NCI-H2029 treated with DMSO at 0.1 percent for 48 hours (cell line): ENCODE results near the gene CHD5.

Source experiments
- DNase-seq: peaks from one replicate; lab custom pipeline; 2025; lab: John Stamatoyannopoulos, UW

The CHD5 gene

GRCh38 chr1:6154525-6155319 lies 25.4 kb downstream of the CHD5 start:
- no peak for DNase-seq

- DNase-seq, result no peak
These were observed 27.2 kb downstream of the CHD5 start for GRCh38 chr1:6152882-6153281.

- no peak for DNase-seq
These were observed 27.9 kb downstream of the CHD5 start for GRCh38 chr1:6152181-6152580.

- no peak for DNase-seq
These were observed 28.8 kb downstream of the CHD5 start for GRCh38 chr1:6151291-6151822.

GRCh38 chr1:6150006-6150938 lies 29.8 kb downstream of the CHD5 start:
- no peak for DNase-seq

- no peak for DNase-seq
These were observed 30.5 kb downstream of the CHD5 start for GRCh38 chr1:6149597-6149996.

GRCh38 chr1:6148497-6149241 lies 31.5 kb downstream of the CHD5 start:
- no peak for DNase-seq

- no peak for DNase-seq
These were observed 34.2 kb downstream of the CHD5 start for GRCh38 chr1:6145864-6146410.

GRCh38 chr1:6145396-6145750 lies 34.7 kb downstream of the CHD5 start:
- DNase-seq, result no peak

- no peak for DNase-seq
These were observed 35.3 kb downstream of the CHD5 start for GRCh38 chr1:6144647-6145395.

- no peak for DNase-seq
These were observed 35.9 kb downstream of the CHD5 start for GRCh38 chr1:6144175-6144574.

DNA sequence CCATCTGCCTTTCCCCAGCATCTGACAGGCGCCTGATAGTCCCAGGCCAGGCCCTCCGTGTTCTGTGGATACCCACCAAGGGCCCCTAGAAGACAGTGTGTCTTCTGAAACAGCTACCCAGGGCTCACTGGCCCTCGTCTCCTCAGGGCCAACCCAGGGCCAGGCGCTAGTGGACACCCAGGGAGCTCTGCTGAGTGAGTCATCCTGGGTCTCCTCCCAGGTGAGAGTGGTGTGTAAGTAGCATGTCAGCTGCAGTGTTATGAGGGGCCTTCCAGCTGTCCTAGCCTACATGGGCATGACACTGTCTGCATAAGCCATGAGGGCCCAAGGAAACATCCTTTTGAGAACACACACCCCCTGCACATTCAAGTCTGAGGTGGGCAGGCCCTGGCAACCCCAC lies 36.7 kb downstream of the CHD5 start:
- DNase-seq, result no peak

DNA sequence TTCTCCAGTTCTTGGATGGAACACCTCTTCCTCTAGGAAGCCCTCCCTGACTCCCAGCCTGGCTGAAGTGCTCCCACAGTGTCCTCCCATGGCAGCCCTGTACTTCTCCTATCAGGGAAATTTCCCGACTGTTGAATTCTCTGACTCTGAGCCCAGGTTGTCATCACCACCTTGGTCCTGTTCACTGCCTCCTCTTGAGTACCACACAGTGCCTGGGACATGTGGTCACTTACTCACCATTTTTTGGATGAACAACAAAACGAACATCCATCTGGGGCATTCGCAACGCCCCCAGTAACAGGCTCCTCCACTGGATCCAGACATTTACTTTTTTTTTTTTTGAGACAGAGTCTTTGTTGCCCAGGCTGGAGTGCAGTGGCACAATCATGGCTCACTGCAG lies 37.4 kb downstream of the CHD5 start:
- DNase-seq, result no peak

- no peak for DNase-seq
These were observed 38.0 kb downstream of the CHD5 start for GRCh38 chr1:6142036-6142621.

DNA sequence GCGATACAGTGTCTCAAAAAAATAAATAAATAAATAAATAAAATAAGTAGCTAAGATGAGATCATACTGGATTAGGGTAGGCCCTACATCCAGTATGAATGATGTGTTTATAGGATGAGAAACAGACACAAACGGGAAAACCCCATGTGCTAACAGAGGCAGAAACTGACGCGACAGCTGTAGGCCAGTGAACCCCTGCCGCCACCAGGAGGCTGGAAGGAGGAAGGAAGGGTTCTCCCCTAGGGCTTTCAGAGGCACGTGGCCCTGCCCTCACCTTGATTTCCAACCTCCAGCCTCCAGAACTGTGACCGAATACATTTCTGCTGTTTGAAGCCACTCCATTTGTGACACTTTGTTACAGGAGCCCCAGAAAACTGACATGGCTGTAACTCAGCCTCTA lies 38.5 kb downstream of the CHD5 start:
- no peak for DNase-seq

DNA sequence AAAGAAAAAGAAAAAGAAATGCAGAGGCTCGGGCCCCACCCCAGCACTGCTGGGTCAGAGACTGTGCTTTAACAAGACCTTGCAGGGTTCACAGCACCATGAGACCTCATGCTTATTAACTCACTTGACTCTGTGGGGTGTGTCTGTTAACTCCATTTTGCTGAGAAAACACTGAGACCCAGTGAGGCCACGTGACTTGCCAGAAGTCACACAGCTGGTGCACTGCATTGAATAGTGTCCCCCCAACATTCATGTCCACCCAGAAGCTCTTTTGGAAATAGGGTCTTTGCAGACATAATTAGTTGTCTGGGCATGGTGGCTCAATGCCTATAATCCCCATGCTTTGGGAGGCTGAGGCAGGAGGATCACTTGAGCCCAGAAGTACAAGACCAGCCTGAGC lies 39.7 kb downstream of the CHD5 start:
- DNase-seq, result no peak

- DNase-seq, result no peak
These were observed 42.4 kb downstream of the CHD5 start for GRCh38 chr1:6137758-6138157.

DNA sequence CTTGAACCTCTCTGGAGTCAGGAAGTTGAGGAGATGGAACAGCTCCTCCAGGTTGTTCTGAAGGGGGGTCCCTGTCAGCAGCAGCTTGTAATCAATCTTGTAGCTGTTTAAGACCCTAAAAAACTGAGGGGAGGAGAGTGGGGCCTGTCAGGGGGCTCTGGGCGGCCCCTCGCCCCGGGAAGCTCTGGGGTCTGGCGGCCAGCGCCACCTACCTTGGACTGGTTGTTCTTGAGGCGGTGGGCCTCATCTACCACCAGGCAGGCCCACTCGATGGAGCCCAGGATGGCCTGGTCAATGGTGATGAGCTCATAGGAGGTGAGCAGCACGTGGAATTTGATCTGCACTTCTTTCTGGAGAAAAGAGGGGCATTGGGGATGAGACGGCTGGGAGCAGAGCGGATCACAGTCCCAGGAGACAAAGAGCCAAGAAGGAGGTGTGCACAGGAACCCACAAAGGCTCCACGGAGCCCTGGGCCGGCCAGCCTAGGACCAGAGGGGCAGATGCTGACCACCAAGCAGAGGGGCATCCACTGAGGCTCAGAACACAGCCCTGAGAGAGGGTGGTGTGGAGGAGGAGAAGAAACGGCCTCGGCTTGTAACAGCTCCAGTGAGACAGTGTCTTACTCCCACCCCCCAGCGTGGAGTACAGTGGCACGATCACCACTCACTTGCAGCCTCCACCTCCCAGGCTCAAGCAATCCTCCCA lies 43.5 kb downstream of the CHD5 start:
- no peak for DNase-seq

GRCh38 chr1:6134741-6135510 lies 45.2 kb downstream of the CHD5 start:
- DNase-seq, result no peak
